ENCODE measurements around the gene HLA-A.

The HLA-A gene

DNA sequence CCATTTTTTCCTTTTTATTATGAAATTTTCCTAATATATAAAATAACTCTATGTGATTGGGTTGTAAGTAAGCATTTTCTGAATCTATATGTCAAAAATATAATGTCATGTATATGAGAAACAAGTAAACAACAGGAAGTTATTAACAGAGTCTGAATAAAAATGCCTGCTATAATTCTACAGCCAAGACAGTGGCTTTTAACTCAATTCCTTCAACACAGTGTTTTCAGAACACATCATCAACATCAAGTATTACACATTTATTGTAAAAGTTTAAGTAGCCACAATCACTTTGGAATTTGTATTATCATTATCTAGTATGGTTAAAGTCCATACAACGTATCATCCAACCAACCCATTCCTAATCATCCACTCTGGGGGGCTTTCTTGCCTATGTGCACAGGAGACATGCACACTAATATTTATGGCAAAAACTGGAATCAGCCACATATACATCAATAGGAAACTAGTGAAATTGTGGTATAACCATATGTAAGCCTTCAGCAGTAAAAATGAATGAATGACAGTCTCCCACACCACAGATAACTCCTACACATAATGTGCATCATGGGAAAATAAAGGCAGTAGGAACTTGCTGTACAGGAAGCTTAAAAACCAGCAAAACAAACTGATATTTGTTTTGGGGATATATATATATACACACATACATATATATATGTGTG, 6.9 kb upstream of the HLA-A start:
- no peak for DNase-seq

DNA sequence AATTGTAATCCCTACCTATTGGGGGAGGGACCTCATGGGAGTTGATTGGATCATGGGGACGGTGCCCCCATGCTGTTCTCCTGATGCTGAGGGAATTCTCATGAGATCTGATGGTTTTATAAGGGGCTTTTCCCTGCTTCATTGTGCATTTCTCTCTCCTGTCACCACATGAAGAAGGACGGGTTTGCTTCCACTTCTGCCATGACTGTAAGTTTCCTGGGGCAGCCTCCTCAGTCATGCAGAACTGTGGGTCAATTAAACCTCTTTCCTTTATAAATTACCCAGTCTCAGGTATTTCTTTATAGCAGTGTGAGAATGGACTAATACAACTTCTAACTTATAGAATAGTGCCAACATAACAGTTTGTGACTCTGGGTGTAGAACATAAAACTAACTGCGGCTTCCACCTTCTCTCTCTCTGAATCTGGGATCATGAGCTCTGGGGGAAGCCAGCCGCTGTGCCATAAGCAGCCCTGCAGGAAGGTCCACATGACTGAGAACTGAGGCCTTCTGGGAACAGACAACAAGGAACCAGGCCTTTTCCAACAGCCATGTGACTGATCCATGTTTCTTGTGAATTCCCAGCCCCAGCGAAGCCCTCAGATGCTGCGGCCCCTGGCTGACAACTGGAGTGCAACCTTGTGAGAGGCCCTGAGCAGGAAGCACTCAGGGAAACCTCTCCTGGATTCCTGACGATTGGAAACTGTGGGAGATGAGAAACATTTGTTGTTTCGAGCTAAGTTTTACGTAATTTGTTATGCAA, 3.4 kb upstream of the HLA-A start:
- DNase-seq: no peak

DNA sequence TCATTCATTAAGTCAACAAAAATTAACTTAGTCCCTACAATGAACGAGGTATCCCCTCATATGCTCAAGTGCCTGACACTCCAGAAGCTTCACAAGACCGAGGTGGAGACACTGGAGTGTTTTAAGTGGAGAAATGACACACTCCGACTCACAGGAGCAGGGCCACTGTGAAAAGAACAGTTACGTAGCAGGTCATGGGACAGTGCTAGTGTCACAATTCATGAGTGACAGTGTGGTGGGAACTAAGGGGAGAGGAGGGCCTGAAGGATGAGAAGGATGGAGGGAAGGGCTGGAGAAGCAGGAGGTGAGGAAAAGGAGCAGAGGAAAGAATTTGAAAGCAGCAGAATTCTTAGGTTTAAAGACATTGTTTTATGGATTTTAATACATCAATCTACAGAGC, 1.3 kb upstream of the HLA-A start:
- DNase-seq: no peak

DNA sequence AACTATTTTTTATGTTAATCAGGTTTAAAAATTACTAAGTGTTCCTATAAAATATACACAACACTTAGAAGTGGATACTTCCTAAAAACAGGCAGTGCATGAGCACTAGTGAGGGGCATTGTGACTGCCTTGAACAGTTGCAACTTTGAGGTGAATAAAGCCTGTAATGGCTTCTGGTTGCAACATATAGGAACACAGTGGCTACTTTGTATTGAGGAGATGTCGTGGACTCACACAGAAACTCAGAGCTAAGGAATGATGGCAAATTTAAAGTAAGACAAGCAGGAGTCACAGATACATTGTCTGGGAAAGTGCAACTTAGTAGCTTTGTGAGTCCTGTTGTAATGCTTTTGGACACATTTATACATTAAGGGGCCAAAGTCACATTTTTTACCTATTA, 861 bp upstream of the HLA-A start:
- no peak for DNase-seq

DNA sequence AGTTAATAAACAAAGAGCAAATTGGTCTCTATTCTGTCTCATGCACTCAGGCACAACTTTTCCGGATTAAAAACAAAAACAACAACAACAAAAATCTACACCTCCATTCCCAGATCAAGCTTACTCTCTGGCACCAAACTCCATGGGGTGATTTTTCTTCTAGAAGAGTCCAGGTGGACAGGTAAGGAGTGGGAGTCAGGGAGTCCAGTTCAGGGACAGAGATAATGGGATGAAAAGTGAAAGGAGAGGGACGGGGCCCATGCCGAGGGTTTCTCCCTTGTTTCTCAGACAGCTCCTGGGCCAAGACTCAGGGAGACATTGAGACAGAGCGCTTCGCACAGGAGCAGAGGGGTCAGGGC, 437 bp upstream of the HLA-A start:
- no peak for DNase-seq

DNA sequence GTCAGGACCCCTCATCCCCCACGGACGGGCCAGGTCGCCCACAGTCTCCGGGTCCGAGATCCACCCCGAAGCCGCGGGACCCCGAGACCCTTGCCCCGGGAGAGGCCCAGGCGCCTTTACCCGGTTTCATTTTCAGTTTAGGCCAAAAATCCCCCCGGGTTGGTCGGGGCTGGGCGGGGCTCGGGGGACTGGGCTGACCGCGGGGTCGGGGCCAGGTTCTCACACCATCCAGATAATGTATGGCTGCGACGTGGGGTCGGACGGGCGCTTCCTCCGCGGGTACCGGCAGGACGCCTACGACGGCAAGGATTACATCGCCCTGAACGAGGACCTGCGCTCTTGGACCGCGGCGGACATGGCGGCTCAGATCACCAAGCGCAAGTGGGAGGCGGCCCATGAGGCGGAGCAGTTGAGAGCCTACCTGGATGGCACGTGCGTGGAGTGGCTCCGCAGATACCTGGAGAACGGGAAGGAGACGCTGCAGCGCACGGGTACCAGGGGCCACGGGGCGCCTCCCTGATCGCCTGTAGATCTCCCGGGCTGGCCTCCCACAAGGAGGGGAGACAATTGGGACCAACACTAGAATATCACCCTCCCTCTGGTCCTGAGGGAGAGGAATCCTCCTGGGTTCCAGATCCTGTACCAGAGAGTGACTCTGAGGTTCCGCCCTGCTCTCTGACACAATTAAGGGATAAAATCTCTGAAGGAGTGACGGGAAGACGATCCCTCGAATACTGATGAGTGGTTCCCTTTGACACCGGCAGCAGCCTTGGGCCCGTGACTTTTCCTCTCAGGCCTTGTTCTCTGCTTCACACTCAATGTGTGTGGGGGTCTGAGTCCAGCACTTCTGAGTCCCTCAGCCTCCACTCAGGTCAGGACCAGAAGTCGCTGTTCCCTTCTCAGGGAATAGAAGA, 978 bp downstream of the HLA-A start:
- no peak for DNase-seq

DNA sequence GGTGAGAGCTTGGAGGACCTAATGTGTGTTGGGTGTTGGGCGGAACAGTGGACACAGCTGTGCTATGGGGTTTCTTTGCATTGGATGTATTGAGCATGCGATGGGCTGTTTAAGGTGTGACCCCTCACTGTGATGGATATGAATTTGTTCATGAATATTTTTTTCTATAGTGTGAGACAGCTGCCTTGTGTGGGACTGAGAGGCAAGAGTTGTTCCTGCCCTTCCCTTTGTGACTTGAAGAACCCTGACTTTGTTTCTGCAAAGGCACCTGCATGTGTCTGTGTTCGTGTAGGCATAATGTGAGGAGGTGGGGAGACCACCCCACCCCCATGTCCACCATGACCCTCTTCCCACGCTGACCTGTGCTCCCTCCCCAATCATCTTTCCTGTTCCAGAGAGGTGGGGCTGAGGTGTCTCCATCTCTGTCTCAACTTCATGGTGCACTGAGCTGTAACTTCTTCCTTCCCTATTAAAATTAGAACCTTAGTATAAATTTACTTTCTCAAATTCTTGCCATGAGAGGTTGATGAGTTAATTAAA, 3.0 kb downstream of the HLA-A start:
- no peak for DNase-seq

DNA sequence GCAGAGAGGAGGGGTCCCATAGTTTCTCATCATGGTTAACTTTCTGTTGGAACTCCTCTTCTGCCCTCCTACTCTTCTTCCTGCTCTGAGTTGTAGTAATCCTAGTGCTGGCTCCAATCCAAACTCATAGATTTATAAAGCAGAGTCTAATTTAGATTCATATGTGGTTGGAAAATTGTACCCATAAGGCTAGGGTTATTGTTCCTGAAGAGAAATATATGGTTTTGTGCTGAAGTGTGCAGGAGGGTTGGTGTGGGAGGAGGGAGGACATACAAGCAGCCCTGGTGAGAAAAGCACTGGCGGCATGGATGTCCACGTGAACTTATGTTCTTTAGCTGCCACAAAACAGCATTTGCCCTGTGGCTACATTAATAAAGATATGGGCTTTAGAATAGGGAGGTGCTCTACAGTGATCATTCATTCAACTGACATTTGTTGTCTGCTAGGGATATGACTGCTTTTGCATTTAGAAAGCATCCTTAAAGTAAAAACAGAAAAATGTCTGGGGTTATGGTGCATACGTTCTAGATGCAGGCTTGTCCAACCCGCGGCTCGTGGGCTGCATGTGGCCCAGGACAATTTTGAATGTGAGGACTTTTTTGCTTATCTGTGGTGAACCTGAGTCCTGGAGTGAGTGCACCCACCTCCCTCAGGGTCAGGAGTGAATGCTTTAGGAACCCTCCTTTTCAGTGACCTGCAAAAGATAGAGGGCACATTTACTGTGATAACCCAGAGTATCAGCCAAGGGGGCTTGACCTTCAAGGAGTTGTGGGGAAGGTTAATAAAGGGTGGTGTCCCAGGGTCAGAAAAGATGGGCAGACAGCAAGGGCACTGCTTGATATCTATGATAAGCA, 4.1 kb downstream of the HLA-A start:
- no peak for DNase-seq

DNA sequence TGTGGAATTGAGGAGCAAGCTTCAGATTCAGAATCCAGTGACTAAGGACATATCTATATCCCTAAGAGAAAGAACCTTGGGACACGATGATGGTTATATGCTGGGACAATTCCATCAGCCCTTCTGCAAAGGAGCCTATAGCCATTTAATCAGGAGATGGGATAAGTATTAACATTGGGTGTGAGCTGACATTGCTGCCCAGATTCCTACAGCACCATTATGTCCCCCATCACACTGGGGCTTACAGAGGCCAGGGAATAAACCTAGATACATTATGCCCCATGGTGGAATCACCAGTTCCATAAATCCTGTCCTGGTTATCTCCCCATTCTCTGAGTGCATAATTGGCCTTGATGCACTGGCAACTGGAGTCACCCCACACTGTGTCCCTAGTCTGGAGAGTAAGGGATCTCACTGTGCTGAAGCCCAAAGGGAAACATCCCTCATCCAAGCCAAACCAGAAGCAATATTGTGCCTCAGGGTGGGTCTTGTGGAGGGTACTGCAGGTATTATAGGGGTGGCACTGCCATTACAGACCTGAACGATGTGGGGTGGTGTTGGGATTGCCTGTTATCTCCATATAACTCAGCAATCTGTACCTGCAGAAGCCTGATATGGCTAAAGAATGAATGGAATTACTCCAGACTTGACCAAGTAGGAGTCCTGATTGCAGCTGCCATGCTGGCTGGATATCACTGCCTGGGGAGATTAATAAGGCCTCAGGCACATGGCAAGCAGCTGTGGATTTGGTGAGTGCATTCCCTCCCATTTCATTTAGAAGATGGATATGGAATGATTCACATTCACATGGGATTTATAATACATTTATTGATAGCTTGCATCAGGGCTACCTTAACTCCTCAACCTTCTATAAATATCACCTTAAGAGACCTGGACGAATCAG, 5.0 kb downstream of the HLA-A start:
- DNase-seq: no peak

DNA sequence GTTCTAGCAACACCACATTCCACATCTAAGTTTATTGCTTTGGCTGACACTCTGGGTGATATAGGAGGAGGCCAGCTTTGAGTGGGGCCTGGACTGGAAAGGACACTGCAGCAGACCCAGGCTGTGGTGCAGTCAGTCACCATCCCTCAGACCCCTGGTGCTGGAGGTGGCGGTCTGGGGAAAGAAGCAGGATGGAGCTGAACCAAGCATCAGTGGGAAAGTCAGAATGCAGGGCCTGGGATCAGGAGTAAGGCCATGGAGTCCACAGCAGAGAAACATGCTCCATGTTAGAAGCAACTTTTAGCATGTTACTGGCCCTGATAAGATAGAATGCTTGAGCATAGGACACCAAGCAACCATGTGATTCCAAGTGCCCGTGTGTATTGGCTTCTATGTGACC, 5.9 kb downstream of the HLA-A start:
- no peak for DNase-seq

DNA sequence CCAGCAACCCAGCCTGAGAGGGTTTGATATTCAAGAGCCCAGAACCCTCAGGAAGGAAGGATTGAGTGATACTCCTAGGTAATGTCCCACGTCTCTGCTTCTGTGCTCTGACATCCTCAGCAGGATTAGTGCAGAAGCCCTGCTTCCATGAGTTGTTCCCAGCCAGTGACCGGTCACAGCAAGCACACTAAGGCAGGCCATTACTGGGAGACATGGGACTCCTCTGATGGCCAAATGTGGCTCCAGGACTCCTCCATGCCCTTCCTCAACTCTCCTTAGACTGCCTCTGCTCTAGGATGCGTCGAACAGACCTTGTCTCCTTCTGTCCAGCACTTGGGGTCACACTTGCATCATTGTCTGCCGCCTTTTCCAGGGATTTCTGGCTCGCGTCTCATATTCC, 7.6 kb downstream of the HLA-A start:
- DNase-seq: no peak

DNA sequence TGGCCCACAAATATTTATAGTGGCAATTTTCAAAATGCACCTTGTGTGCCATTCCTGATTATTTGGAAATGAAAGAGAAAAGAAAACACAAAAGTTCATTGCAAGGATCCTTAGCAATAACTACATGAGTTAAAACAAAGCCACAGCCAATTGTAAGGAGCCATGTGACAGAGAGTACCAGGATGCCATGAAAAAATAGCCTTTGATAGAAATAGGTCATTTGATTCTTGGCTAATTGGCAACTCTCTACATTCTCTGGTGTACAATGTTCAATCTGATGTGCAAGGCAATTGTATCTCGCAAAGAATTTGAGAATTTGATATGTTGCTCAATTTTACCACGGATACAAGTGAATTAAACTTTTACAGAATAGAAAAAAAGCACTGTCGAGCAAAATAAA, 9.6 kb downstream of the HLA-A start:
- DNase-seq: no peak

DNA sequence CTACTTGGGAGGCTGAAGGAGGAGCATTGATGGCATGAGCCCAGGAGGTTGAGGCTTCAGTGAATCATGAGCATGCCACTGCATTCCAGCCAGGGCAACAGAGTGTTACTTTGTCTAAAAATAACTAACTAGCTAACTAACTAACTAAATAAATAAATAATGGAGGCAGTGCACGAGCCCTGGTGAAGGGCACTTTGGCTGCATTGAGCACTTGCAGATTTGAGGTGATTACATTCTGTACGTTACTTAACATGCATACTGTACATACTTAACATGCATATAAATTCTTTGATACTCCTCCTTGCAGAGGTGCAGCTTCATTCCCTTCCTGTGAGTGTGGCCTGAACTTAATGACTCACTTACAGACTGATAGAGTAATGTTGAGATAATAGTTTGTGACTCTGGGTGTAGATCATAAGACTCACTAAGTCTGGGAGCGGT, 10.7 kb downstream of the HLA-A start:
- DNase-seq: no peak

DNA sequence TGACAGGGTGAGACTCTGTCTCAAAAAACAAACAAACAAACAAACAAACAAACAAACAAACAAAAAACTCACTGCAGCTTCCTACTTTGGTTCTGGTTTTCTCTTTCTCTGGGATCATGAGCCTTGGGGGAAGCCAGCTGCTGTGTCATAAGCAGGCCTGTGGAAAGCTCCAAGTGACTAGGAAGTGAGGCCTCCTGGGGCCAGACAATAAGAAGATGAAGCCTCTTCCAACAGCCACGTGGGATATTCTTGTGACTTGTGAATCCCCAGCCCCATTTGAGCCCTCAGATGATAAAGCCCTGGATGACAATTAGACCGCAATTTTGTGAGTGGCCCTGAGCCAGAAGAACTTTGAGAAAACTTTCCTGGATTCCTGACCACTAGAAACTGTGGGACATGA, 11.4 kb downstream of the HLA-A start:
- no peak for DNase-seq

DNA sequence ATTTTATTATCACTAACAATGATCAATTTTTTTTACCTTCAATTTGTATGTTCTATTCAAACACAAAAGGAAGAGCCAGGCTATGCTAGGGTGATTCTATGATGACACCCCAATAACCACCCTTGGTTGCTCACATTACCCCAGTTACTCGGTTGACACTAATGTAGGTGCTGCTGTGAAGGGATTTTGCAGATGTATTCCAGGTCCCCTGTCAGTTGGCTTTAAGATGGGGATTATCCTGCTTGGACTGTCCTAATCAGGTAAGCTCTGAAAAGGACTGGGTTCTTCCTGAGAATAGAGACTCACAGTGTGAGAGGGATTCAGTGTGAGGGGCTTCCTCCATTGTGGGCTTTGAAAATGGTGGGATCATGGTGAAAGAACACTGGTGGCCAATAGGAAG, 11.9 kb downstream of the HLA-A start:
- DNase-seq: no peak

DNA sequence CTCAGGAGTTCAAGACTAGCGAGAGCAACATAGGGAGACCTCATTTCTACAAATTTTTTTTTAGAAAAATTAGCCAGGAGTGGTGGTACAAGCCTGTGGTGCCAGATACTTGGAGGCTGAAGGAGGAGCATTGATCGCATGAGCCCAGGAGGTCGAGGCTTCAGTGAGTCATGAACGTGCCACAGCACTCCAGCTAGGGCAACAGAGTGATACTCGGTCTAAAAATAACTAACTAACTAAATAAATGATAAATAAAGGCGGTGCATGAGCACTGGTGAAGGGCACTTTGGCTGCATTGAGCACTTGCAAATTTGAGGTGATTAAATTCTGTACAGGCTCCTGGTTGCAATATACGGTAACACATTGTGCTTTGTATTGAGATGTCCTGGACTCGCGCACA, 13.5 kb downstream of the HLA-A start:
- no peak for DNase-seq

DNA sequence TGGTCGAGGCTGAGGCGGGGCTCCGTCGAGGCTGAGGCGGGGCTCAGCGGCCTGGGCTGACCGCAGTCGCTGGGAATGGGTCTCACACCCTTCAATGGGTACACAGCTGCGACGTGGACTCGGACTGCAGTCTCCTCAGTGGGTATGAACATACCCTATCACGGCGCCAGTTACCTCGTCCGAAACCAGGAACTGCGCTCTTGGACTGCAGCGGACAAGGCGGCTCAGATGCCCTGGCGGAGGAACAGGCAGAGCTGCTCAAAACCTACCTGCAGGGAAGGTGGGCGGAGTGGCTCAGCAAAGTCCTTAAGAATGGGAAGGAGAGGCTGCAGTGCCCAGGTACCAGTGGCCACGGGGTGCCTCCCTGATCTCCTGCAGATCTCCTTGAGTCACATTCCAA, 14.2 kb downstream of the HLA-A start:
- DNase-seq: no peak

DNA sequence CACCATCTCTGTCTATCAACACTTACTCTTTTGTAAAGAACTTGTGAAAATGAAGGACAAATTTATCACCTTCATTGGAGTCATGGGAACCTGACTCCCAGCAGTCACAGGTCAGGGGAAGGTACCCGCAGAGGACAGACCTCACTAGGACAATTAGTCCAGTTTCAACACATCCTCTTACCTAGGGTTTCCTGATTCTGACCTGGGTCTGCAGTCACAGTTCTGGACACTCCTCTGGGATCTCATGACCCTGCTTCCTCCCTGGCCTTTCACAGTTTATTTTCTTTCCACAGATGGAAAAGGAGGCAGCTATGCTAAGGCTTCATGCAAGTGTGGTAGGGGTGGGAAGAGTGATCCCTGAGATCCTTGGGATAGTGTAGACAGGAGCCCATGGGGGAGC, 15.7 kb downstream of the HLA-A start:
- no peak for DNase-seq

DNA sequence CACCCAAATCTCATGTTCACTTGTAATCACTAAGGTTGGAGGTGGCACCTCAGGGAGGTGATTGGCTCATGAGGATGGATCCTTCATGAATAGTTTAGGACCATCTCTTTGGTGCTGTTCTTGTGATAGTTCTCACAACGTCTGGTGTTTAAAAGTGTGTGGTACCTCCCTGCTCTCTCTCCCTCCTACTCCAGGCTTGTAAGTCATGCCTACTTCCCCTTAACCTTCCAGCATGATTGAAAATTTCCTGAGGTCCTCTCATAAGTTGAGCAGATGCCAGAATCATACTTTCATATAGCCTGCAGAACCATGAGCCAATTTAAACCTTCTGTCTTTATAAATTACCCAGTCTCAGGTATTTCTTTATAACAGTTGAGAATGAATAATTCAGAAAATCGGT, 16.6 kb downstream of the HLA-A start:
- DNase-seq: no peak

DNA sequence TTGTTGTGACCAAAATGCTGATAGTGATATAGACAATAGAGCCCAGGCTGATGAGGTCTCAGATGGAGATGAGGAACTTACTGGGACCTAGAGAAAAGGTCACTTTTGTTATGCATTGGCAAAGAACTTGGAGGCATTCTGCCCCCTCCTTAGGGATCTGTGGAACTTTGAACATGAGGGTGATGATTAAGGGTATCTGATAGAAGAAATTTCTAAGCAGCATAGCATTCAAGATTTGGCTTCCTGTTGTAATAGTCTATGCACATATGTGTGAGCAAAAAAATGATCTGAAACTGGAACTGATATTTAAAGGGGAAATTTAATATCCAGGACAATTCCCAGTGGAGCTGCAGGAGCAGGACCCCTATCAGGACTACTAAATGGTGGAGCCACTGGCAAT, 17.1 kb downstream of the HLA-A start:
- DNase-seq: no peak

DNA sequence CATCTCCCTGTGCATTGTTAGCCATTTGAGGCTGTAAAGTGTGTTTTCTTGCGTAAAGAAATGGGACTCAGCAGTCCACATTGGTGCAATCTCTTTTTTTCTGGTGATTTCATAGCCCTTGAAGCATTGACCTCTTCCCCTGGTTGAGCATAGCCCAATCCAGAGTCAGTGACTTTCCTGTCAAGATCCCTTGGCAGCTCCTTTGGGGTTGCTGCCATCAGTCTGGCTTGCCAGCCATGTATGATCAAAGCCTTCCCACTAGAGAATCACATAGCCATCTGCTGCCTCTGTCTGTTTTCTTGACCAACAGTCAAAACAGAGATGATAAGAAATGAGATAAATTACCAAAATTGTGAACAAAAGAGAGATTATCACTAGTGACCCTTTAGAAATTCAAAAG, 19.6 kb downstream of the HLA-A start:
- DNase-seq: no peak

All from NCI-H345 (cell line).